Esophagus squamous epithelium (tissue), 5 donors: ENCODE data around the gene MSH2. TPM values are rescaled to one million over a fixed set of nuclear protein-coding genes. Genes with fewer than 3 reads are reported as not detected.

ENCODE experiments used
- DNase-seq: peaks from one replicate; lab custom pipeline; 2025; lab: John Stamatoyannopoulos, UW
- H3K27ac ChIP-seq, 4 donors: fragments of 200-600 bp; sonication (generic); one replicate each; pipeline ENCODE4 v1.5.1; 2016 to 2019; ENCODE audit warnings: mild to moderate bottlenecking in 1 of 4
- H3K27me3 ChIP-seq, 4 donors: fragments of 200-600 bp; sonication (generic); 1 replicate in 3 of 4; 2 replicates in 1 of 4; pipeline versions ENCODE4 v1.5.1 to v1.6.0; 2017 to 2021; ENCODE audit warnings: antibody characterized with exemption in 1 of 4
- H3K36me3 ChIP-seq, 3 donors: fragments of 200-600 bp; sonication (generic); one replicate each; pipeline ENCODE4 v1.5.1; 2016 to 2019
- H3K4me1 ChIP-seq, 3 donors: fragments of 200-600 bp; sonication (generic); one replicate each; pipeline ENCODE4 v1.5.1; 2017 to 2019
- H3K4me3 ChIP-seq, 4 donors: fragments of 200-600 bp; sonication (generic); 1 replicate in 3 of 4; 2 replicates in 1 of 4; pipeline ENCODE4 v1.5.1; 2016 to 2019; ENCODE audit warnings: mild to moderate bottlenecking in 2 of 4, moderate library complexity in 1 of 4
- H3K9me3 ChIP-seq, 3 donors: fragments of 200-600 bp; sonication (generic); one replicate each; pipeline ENCODE4 v1.5.1; 2016 to 2019
- CTCF ChIP-seq, 6 experiments: fragments of 450-650 bp in 4 of 6; fragments of 200-600 bp in 2 of 6; sonication (generic) in 2 of 6; IDR thresholded peaks; one replicate each; pipeline ENCODE4 v1.5.1; 2016 to 2019; ENCODE audit warnings: antibody characterized with exemption in 6 of 6, mild to moderate bottlenecking in 4 of 6, moderate library complexity in 4 of 6
- POLR2A ChIP-seq, 4 donors: fragments of 450-650 bp; IDR thresholded peaks; one replicate each; pipeline ENCODE4 v1.6.1; 2017; ENCODE audit warnings: antibody characterized with exemption in 4 of 4, mild to moderate bottlenecking in 4 of 4, moderate library complexity in 3 of 4
- WGBS, 2 donors: methylation state at CpG; one replicate each; pipeline ENCODE4 v1.1.5; 2018; 5-methylcytosine and 5-hydroxymethylcytosine counted together
- intact Hi-C: fragments of 100-400 bp; cut with DNase I; formaldehyde crosslinking; loops from one replicate; pipeline ENCODE4 v1.15.0; 2022
- total RNA-seq, 4 donors: library from RNA; depleted of rRNA; stranded (reverse); fragments of >200 nt; gene quantifications; one replicate each; pipeline ENCODE4 v1.1.0, GENCODE V29; 2016
- donor health status: DM: yes; HTN: yes; CAD: no.

MSH2 gene
- total RNA-seq, 4 donors from 2014 or later: 8.3 to 14.4 (median 12.3) TPM

- Histone ChIP-seq H3K4me3 (no peak overlapping the region), H3K27me3 (no peaks in the 10 kb centered on the region), H3K36me3 (no peaks in the 10 kb centered on the region), H3K4me1 (peaks cover 0 to 9% (median 4%) of the 10 kb centered on the region in 3 donors), H3K9me3 (no peaks in the 10 kb centered on the region), H3K27ac (no peak overlapping the region)
- intact Hi-C loops: no loop called here
- TF ChIP-seq POLR2A (IDR thresholded peaks at IDR 0.05) (no peak), CTCF (IDR thresholded peaks at IDR 0.05) (no peak)
- WGBS, 2 donors: 82 to 86% methylated on average over 11 to 12 of the region's 12 CpGs
- no peak for DNase-seq
Observed at GRCh38 chr2:47493317-47494035, 90.5 kb downstream of the MSH2 start.

GRCh38 chr2:47494267-47495130, 91.5 kb downstream of the MSH2 start:
- H3K4me1 ChIP-seq: no peaks in the 10 kb centered on the region
- DNase-seq: no peak
- H3K4me3 ChIP-seq: no peak overlapping the region
- no peak overlapping the region for H3K27ac ChIP-seq
- intact Hi-C loops: no loop called here
- no peaks in the 10 kb centered on the region for H3K27me3 ChIP-seq
- H3K9me3 ChIP-seq: no peaks in the 10 kb centered on the region
- 86 to 91% methylated on average over 9 to 11 of the region's 16 CpGs for WGBS, 2 donors
- TF ChIP-seq CTCF (IDR thresholded peaks at IDR 0.05) (no peak), POLR2A (IDR thresholded peaks at IDR 0.05) (no peak)
- no peaks in the 10 kb centered on the region for H3K36me3 ChIP-seq

DNA sequence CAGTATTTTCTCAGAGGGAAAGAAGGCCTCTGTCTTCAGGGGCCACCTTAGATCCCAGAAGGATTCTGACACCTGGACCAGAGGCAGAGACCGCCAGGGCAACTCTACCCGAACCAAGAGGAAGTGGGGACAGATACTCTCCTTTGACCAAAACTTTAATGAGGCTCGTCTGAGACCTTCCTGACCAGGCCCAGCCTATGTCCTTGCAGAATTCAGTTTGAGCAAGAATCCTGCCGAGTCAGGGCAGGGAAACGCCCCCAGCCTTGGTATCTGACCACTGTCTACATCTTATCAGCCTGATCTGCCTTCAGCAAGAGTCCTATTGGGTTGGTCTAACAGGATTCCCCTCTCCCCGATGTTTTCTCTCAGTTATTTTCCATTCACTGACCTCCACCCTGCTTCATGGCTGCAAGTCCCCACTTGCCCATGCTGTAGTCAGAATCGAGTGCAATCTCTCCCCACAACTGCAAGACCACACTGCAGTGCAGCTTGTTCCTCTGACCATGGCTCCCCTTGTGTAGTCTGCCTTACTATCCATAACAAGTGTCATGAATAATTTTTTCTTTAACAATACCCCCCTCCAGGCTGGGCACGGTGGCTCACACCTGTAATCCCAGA, 95.0 kb downstream of the MSH2 start:
- Histone ChIP-seq H3K36me3 (no peaks in the 10 kb centered on the region), H3K4me1 (no peaks in the 10 kb centered on the region), H3K4me3 (no peak overlapping the region), H3K27ac (no peak overlapping the region), H3K9me3 (peaks cover 0 to 9% (median 0%) of the 10 kb centered on the region in 3 donors), H3K27me3 (no peaks in the 10 kb centered on the region)
- TF ChIP-seq CTCF (IDR thresholded peaks at IDR 0.05): no peak
- no peak for TF ChIP-seq POLR2A (IDR thresholded peaks at IDR 0.05)
- no peak for DNase-seq
- WGBS, 2 donors: 64 to 69% methylated on average over 7 to 8 of the region's 8 CpGs
- intact Hi-C loops: no loop called here

GRCh38 chr2:47499093-47499492, 96.1 kb downstream of the MSH2 start:
- TF ChIP-seq POLR2A (IDR thresholded peaks at IDR 0.05): no peak
- TF ChIP-seq CTCF (IDR thresholded peaks at IDR 0.05): no peak
- no peak for DNase-seq
- 59 to 61% methylated on average over 2 to 3 of the region's 3 CpGs for WGBS, 2 donors
- Histone ChIP-seq H3K4me1 (no peaks in the 10 kb centered on the region), H3K27me3 (no peaks in the 10 kb centered on the region), H3K36me3 (no peaks in the 10 kb centered on the region), H3K4me3 (no peak overlapping the region), H3K9me3 (peaks cover 0 to 9% (median 0%) of the 10 kb centered on the region in 3 donors), H3K27ac (no peak overlapping the region)
- intact Hi-C loops: no loop called here
